GM04504 (cell line): ENCODE measurements around the gene PPARGC1A.

Experiments
- DNase-seq: peaks from one replicate; pipeline ENCODE4 v3.0.0-alpha.2; 2012; ENCODE audit warnings: low read depth

PPARGC1A gene

GRCh38 chr4:23844961-23845360, 44.9 kb downstream of the PPARGC1A start:
- DNase-seq, result no peak

GRCh38 chr4:23839279-23839678, 50.6 kb downstream of the PPARGC1A start:
- DNase-seq, result no peak

- DNase-seq, result no peak
Observed at GRCh38 chr4:23838607-23839006, 51.2 kb downstream of the PPARGC1A start.

GRCh38 chr4:23838131-23838530, 51.7 kb downstream of the PPARGC1A start:
- DNase-seq, result no peak

GRCh38 chr4:23837371-23837770, 52.5 kb downstream of the PPARGC1A start:
- DNase-seq, result no peak

- no peak for DNase-seq
Observed at GRCh38 chr4:23835774-23836478, 53.9 kb downstream of the PPARGC1A start.

- DNase-seq, result no peak
Observed at GRCh38 chr4:23828779-23829178, 61.1 kb downstream of the PPARGC1A start.

- DNase-seq, result no peak
Observed at GRCh38 chr4:23828020-23828715, 61.7 kb downstream of the PPARGC1A start.

DNA sequence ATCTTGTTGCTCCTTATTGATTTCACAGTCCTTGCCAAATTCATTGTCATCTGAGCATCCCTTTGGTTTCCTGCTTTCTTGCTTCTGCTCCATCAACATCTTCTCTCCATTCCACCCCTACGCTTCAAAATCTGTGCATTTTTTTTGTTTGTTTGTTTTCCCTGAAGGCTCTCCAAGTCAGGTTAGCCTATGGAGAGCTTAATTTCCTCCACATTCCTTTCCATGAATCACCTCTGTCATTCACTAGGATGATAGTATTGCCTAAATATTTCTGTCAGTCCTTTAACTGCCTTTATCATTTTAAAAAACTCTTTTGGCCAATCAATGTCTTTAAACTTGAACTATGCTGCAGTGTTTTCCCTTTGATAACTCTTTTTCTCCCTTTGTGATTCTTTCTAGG, 67.7 kb downstream of the PPARGC1A start:
- DNase-seq, result no peak

- no peak for DNase-seq
Observed at GRCh38 chr4:23819041-23819511, 70.8 kb downstream of the PPARGC1A start.

GRCh38 chr4:23818097-23818885, 71.6 kb downstream of the PPARGC1A start:
- no peak for DNase-seq

GRCh38 chr4:23814996-23815660, 74.7 kb downstream of the PPARGC1A start:
- DNase-seq, result no peak

DNA sequence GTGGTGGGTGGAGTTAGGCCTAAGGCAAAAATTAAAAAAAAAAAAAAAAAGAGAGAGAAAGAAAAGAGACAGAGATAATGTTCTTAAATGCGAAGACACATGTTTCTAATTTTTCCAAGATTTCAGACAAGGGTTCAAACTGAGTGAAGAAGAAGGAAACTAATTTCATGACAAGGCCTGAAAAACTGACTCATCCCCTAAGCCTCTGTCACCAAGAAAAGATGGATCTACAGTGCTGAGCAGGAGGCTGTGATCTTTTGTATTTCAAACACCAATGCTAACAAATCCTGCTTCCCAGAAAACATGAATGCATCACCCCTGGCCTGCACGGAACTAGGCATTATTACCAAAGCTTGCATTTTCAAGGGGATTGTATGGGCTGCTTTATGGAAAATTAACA, 75.3 kb downstream of the PPARGC1A start:
- DNase-seq, result no peak

DNA sequence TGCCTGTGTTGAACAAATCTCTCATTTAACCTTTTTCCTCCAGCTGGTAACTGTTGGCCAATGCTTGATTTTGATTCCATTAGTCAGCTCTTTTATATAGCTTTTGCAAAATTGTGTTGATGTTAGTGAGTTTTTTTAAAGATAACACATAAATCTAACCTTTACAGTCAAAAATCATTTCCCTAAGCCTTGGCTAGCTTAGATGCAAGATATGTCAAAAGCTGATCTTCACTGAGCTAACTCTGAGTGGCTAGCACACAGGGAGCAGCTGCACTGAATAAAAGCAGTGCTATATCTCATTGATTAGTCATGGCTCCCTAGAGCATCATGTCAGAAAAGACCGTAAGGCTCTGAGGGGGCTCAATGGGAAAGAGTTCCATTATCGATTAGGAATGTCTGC, 78.7 kb downstream of the PPARGC1A start:
- no peak for DNase-seq

- DNase-seq, result no peak
Observed at GRCh38 chr4:23805450-23805851, 84.4 kb downstream of the PPARGC1A start.

- peak; percentile 47 for DNase-seq
Observed at GRCh38 chr4:23789762-23790161, 100.1 kb downstream of the PPARGC1A start.

DNA sequence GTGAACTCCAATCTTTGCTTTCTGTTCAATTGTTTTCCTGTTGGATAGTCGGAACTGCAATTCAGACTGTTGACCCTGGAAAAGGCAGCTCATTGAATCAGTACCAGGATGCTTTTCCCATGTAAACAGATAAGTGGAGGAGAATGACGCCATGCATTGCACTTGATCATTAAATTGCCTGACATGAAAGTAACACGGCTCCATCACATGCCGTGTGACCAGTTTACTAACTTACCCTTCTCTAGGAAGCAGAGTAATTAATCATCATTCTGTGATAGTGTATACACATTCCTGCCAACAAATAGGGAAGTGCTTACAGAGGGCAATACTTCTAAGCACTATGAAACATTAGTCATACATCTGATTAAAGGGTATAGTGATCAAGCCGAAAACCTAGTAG, 101.4 kb downstream of the PPARGC1A start:
- no peak for DNase-seq

- no peak for DNase-seq
Observed at GRCh38 chr4:23788027-23788426, 101.8 kb downstream of the PPARGC1A start.

- DNase-seq, result no peak
Observed at GRCh38 chr4:23782778-23783437, 106.9 kb downstream of the PPARGC1A start.

DNA sequence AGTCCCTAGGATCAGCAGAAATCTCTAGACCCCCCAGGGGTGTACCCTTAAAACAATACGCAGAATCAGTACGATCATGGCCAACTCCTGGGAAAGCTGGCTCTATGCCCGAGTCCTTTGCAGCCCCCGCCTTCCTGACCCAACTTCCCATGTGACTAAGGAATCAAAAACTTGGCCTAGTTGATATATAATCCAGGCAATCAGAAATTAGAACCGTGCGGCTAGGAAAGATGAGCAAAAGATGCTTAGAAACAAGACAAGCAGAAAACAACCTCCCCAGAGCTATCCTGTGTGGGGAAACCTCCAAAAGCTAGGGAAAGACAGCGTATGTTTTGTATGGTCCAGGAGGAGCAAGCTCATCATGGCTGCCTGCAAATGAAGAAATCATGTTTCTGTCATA, 110.0 kb downstream of the PPARGC1A start:
- DNase-seq, result no peak

DNA sequence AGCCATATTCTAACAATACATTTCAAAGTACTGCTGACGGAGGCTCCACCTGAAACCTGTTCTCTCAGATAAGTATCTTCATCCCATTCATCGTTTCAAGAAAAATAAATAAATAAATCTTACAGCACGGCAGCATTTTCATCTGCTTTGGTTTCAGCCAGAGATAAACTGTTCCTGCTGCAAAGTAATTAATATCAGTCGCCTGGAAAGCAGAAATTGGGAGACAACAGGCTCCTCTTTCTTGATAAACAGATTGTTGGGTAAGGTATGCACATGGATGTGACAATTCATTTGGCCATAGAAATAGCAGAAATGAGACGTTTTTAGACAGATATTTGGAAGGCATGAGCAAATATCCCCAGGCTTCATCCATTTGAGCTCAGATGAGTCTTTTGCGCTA, 110.4 kb downstream of the PPARGC1A start:
- DNase-seq, result no peak

- DNase-seq, result no peak
Observed at GRCh38 chr4:23775694-23776093, 114.2 kb downstream of the PPARGC1A start.
